ENCODE data around the gene CLDN5. TPM values are rescaled to one million over a fixed set of nuclear protein-coding genes. Genes with fewer than 3 reads are reported as not detected.

Gene CLDN5
- polyA plus RNA-seq, 1 donor from 2014 or later = 0.66 TPM

DNA sequence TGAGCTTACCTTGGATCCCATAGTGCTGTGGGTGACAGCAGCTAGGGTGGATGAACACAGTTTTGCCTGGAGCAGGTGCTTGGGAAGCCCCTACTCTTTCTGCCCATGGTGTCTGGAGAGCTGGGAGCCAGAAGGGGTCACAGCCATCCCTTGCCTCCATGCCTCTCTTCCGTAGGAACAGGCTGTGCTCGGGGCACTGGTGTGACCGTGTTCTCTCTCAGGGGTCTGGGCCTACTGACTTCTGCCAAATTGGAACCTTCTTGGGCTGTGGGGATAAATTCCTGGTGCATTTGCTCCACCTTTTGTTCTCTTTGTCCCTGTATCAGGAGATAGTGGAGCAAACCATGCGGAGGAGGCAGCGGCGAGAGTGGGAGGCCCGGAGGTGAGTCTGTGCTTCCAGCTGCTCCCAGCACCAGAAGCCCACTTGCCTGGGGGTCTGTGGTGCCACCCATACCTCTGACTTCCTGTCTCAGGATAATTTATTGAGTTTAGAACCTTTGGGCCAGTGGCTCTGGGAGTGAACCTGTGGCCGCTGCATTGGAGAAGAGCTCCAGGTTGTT lies 30.1 kb downstream of the CLDN5 start:
- Histone ChIP-seq H3K9me2 (ENCODE audit: insufficient read depth, low read length) (no peaks in the 10 kb centered on the region), H3F3A (ENCODE audit: insufficient read depth, low read length, poor library complexity, severe bottlenecking) (no peaks in the 10 kb centered on the region), H4K20me1 (ENCODE audit: insufficient read depth) (no peaks in the 10 kb centered on the region), H3K9me3 (ENCODE audit: low read length) (no peaks in the 10 kb centered on the region), H3K36me3 (ENCODE audit: insufficient read depth, low read length) (no peaks in the 10 kb centered on the region), H3K4me2 (ENCODE audit: low read length) (no peak overlapping the region), H3K27ac (ENCODE audit: low read length) (no peak overlapping the region), H3K27me3 (ENCODE audit: insufficient read depth, low read depth, low read length) (no peaks in the 10 kb centered on the region), H3K9ac (ENCODE audit: low read length) (no peak overlapping the region), H3K79me2 (replicated peaks; ENCODE audit: insufficient read depth, low read length) (no peaks in the 10 kb centered on the region), H3K4me3 (ENCODE audit: low read length) (no peak overlapping the region), H2AFZ (ENCODE audit: low read depth, low read length) (no peak overlapping the region)
- TF ChIP-seq EZH2 (IDR thresholded peaks at IDR 0.05; ENCODE audit: borderline replicate concordance, insufficient read depth, low read length, poor library complexity, severe bottlenecking) (no peak), MXI1 (conservative IDR thresholded peaks at IDR 0.05; ENCODE audit: poor library complexity, severe bottlenecking) (no peak), TAF1 (IDR thresholded peaks at IDR 0.05; ENCODE audit: low read depth) (no peak), EP300 (conservative IDR thresholded peaks at IDR 0.05; ENCODE audit: poor library complexity, severe bottlenecking) (no peak), RAD21 (conservative IDR thresholded peaks at IDR 0.05) (no peak), SMC3 (conservative IDR thresholded peaks at IDR 0.05; ENCODE audit: poor library complexity) (no peak), POLR2AphosphoS5 (IDR thresholded peaks at IDR 0.05) (no peak)
- TF ChIP-seq, protein P1, sequence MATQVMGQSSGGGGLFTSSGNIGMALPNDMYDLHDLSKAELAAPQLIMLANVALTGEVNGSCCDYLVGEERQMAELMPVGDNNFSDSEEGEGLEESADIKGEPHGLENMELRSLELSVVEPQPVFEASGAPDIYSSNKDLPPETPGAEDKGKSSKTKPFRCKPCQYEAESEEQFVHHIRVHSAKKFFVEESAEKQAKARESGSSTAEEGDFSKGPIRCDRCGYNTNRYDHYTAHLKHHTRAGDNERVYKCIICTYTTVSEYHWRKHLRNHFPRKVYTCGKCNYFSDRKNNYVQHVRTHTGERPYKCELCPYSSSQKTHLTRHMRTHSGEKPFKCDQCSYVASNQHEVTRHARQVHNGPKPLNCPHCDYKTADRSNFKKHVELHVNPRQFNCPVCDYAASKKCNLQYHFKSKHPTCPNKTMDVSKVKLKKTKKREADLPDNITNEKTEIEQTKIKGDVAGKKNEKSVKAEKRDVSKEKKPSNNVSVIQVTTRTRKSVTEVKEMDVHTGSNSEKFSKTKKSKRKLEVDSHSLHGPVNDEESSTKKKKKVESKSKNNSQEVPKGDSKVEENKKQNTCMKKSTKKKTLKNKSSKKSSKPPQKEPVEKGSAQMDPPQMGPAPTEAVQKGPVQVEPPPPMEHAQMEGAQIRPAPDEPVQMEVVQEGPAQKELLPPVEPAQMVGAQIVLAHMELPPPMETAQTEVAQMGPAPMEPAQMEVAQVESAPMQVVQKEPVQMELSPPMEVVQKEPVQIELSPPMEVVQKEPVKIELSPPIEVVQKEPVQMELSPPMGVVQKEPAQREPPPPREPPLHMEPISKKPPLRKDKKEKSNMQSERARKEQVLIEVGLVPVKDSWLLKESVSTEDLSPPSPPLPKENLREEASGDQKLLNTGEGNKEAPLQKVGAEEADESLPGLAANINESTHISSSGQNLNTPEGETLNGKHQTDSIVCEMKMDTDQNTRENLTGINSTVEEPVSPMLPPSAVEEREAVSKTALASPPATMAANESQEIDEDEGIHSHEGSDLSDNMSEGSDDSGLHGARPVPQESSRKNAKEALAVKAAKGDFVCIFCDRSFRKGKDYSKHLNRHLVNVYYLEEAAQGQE (IDR thresholded peaks at IDR 0.05; ENCODE audit: borderline replicate concordance) = no peak
- TF ChIP-seq, protein P2, sequence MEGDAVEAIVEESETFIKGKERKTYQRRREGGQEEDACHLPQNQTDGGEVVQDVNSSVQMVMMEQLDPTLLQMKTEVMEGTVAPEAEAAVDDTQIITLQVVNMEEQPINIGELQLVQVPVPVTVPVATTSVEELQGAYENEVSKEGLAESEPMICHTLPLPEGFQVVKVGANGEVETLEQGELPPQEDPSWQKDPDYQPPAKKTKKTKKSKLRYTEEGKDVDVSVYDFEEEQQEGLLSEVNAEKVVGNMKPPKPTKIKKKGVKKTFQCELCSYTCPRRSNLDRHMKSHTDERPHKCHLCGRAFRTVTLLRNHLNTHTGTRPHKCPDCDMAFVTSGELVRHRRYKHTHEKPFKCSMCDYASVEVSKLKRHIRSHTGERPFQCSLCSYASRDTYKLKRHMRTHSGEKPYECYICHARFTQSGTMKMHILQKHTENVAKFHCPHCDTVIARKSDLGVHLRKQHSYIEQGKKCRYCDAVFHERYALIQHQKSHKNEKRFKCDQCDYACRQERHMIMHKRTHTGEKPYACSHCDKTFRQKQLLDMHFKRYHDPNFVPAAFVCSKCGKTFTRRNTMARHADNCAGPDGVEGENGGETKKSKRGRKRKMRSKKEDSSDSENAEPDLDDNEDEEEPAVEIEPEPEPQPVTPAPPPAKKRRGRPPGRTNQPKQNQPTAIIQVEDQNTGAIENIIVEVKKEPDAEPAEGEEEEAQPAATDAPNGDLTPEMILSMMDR (IDR thresholded peaks at IDR 0.05; ENCODE audit: poor library complexity, severe bottlenecking) = no peak

DNA sequence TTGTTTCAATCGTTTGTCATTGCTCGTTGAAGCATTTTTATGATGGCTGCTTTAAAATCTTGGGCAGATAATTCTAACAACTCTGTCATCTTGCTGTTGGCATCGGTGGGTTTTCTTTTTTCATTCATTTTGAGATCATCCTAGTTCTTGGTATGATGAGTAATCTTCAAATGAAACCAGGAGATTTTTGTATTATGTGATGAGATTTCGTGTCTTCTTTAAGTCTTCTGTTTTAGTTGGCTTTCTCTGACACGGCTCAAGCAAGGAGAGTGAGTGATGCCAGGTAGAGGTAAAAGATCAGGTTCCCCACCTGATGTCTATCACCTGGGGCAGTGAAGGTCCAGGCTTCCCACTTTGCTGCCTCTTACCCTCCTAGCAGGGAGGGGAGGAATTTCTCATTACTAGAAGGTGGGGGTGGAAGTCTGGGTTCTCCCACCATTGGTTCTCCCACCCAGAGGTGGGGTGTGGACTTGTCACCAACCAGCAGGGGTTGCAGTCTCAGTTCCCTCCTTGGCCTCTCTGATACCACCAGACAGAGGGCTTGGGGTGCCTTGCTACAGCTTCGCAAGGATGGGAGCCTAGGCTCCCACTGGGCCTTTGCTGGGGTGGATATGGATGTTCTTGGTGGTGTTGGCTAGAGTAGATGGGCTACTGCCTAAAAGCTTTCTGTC lies 31.6 kb downstream of the CLDN5 start:
- no peak for TF ChIP-seq POLR2AphosphoS5 (IDR thresholded peaks at IDR 0.05)
- TF ChIP-seq, protein P2 (IDR thresholded peaks at IDR 0.05; ENCODE audit: poor library complexity, severe bottlenecking) = no peak
- TF ChIP-seq, protein P1 (IDR thresholded peaks at IDR 0.05; ENCODE audit: borderline replicate concordance) = no peak
- TF ChIP-seq MXI1 (conservative IDR thresholded peaks at IDR 0.05; ENCODE audit: poor library complexity, severe bottlenecking) = no peak
- TF ChIP-seq EZH2 (IDR thresholded peaks at IDR 0.05; ENCODE audit: borderline replicate concordance, insufficient read depth, low read length, poor library complexity, severe bottlenecking) = no peak
- no peak for TF ChIP-seq SMC3 (conservative IDR thresholded peaks at IDR 0.05; ENCODE audit: poor library complexity)

More for the DNA sequence above, 31.6 kb downstream of the CLDN5 start:
- H3K27me3 ChIP-seq (ENCODE audit: insufficient read depth, low read depth, low read length) = no peaks in the 10 kb centered on the region
- H2AFZ ChIP-seq (ENCODE audit: low read depth, low read length) = no peak overlapping the region
- H3K9me2 ChIP-seq (ENCODE audit: insufficient read depth, low read length) = no peaks in the 10 kb centered on the region
- no peaks in the 10 kb centered on the region for H3K9me3 ChIP-seq (ENCODE audit: low read length)
- H3K79me2 ChIP-seq (replicated peaks; ENCODE audit: insufficient read depth, low read length) = no peaks in the 10 kb centered on the region
- H3K36me3 ChIP-seq (ENCODE audit: insufficient read depth, low read length) = no peaks in the 10 kb centered on the region
- H3F3A ChIP-seq (ENCODE audit: insufficient read depth, low read length, poor library complexity, severe bottlenecking) = no peaks in the 10 kb centered on the region
- no peak overlapping the region for H3K4me2 ChIP-seq (ENCODE audit: low read length)
- no peak overlapping the region for H3K4me3 ChIP-seq (ENCODE audit: low read length)
- H3K9ac ChIP-seq (ENCODE audit: low read length) = no peak overlapping the region
- no peak overlapping the region for H3K27ac ChIP-seq (ENCODE audit: low read length)
- no peaks in the 10 kb centered on the region for H4K20me1 ChIP-seq (ENCODE audit: insufficient read depth)
